Occipital lobe (tissue), 2 donors: ENCODE results near the gene HOXC10. TPM values are rescaled to one million over a fixed set of nuclear protein-coding genes. Genes with fewer than 3 reads are reported as not detected.
A peak's percentile ranks its signal among the peaks of the same experiment; 100 is the strongest.

ENCODE experiments used
- DNase-seq: peaks from one replicate; lab custom pipeline; 2025; lab: John Stamatoyannopoulos, UW
- total RNA-seq: library from RNA; depleted of rRNA; stranded (reverse); fragments of >200 nt; gene quantifications from one replicate; pipeline ENCODE4 v1.2.3, GENCODE V29; 2014

HOXC10 gene
- total RNA-seq, 1 donor from 2014 or later, result not detected

DNA sequence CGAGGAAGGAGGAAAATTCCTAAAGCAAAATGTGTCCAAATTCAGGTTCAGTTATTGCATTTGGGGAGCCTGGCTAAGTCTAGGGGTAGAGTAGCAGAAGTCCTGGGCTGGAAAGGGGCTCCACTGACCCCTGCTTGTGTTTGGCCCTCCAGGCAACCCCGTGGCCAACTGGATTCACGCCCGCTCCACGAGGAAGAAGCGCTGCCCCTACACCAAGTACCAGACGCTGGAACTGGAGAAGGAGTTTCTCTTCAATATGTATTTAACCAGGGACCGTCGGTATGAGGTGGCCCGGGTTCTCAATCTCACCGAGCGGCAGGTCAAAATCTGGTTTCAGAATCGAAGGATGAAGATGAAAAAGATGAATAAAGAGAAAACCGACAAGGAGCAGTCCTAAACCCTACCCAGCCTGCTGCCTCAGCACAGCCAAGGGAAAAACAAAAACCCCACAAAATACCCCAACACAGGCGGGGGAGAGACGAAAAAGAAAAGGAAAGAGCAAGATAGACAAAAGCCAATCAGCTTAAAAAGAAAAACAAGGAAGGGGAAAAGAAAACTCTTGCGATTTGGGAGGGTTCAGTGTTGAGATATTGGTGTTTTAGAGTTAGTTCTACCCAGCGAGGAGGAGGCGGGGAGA lies 17.4 kb downstream of the HOXC10 start:
- no peak for DNase-seq

DNA sequence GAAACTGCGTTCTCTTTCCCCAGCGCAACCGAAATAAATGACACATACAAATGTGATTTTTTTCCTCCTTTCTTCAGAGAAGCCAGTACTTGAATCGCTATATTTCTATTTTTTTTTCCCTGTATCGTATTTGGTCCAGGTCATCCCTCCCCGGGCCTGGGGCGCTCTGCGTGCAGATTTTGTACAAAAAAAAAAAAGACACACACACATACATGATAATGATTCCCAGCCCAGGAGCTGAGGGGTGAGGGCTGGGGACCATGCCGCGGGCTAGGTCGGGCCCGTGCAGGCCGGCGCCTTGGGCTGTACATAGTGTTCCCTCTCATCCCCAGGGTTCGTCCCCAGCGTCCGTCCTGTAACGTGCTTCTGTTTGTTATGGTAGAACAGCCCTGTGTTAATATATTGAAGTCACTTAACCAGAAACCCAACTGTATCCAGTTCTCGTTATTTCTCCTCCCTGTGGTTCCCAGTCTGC lies 18.0 kb downstream of the HOXC10 start:
- DNase-seq, result no peak

DNA sequence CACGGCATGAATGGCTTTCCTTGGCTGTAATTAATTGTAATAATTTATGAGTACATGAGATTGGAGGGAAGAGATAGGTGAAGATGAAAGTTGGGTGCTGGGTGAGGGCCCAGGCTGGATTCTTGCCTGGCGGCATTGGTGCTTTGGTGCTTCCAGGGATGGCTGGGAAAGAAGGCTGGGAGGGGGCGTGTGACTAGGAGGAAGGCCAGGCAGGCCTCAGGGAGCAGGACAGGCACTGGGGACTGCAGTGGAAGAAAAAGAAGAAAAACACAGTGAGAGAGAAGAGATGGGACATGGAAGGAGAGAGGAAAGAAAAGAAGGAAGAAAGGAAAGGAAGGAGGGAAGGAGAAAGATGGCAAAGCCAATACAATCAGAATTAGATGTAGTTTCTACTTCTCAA lies 18.7 kb downstream of the HOXC10 start:
- no peak for DNase-seq

DNA sequence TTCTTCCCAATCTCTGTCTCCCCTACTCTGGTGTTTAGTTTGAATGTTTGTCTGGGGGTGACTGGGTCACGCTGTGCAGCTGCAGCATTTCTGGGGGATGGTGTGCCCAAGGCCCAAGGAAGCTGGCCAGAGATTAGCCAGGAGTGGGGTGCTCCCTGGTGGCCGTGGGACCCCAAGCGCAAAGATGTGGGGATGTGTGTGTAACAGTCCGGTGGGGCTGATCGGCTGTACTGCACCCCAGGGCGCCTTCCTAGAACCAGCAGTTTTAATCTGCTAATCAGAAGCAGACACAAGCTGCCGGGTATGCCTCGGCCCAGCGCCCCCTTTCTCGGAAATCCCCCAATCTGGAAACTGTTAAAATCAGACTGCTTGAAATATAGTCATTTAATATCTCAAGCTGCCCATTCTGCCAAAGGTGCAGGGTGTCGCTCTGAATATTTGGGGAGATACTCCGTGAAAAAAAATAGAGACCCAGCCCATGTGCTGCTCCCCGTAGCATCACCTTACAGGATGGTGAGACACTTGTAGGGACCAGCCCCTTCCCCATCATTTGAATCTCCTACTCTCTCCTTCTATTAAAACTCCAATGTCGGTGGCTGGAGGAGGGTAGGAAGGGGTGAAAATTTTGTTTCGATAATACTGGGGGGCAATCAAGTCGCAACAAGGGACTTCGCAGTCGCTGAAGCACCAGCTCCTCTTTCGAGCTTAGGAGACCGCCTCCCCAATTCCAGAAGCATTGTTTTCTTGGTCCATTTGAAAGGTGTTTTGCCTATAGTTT lies 19.3 kb downstream of the HOXC10 start:
- no peak for DNase-seq

DNA sequence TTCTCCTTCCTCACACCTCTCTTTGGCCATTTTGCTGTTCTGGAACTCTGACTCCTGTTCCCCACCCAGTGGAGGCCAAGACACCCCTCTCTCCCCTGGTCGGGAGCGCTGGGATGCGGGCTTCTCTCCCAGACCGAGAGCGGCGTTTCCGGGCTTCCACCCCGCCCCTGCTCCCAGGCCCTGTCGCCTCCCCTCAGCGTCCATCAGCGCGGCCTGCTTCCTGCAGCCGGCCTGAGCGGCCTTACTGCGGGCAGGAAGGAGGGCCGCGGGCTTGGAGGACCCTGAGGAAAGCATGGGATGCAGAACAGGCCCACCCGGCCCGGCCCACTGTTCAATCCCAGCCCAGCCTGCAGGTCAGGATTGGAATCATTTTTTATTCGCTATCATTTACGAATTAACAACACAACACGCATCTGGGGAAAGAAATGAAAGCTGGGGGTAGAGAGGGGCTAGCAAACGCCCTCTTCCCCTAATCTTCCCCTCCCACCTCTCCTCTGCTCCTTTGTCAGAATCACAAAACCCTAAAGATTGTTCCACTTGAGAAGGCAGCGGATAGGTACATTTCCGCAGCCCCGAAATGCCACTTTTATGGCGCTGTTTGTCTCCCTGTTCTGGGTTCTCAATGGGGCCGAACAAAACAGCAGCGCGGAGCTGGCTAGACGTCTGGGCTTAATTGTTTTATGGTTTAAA lies 20.0 kb downstream of the HOXC10 start:
- no peak for DNase-seq

DNA sequence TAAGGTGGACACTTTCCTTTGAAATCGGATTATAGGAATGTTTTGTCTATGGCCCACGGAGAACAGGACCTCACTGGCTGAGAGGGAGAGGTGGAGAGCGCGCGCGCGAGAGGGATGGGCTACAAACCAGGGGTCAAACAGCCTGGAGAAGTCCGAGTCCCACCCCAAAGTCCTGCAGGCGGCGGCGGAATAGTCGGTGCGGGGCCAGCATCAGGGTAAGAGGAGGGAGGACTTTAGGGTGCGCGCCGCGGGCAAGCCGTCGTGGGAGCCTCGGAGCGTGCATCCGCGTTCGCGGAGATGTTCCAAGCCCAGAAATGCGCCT lies 20.5 kb downstream of the HOXC10 start:
- no peak for DNase-seq

DNA sequence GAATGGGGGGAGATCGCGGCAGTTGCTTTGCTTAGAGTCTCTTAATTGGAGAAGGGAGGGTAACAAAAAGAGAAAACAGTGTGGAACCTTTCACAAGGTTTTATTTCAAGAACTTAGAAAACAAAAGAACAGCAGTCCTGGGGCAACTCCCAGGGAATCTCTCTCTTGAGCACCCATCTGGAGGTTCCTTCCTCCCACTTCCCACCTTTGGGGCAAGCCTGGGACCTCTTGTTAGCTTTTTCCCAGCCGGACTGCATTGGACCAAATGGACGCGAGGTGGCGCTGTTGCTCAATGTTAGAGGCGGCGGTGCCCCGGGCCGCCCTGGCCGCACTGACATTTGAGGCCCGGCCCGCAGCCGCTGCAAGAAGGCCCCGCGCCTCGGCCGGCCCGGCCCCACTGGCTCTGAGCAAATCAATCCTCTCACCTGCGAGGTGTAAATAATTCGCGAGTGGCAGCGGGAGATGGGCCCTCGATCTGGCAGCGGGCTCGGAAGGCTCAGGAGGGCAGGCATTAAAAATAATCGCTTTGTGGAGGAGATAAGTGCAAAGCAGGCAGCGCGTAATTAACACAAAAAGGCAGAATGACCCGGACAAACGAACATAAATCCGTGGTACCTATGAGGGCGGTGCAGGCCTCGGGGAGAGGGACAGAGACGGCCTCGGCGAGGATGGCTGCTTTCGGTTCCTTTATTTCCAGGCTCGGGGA lies 21.1 kb downstream of the HOXC10 start:
- DNase-seq, result peak; percentile 25

DNA sequence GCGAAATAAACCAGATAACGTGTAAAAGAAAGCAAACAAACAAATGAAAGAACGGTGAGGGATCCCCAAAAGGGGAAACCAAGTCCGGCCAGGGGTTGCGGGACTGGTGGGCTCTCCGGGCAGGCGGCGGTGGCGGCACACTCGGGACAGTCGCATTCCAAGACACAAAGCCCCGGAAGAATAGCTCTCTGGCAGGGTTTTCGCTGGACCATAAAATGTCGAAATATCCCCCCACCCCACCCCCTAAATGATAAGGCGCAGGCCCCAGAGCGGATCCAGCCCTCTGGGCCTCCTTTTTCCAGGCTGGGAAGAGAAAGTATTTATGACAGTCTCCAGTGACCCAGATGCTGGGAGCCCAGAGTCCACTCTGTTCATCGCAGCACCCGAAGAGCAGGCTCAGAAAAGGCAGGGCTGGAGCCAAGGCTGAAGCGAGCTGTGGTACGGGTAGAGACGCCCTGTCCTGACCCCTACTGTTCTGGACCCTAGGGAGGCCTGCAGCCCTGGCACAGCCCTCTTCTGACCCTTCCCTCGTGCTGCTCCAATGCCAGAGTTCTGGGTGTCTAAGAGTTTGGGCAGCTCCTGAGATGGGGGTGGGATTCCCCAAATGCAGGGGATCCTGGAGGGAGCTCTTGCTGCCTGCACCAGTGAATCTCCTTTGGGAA lies 21.7 kb downstream of the HOXC10 start:
- DNase-seq, result no peak

DNA sequence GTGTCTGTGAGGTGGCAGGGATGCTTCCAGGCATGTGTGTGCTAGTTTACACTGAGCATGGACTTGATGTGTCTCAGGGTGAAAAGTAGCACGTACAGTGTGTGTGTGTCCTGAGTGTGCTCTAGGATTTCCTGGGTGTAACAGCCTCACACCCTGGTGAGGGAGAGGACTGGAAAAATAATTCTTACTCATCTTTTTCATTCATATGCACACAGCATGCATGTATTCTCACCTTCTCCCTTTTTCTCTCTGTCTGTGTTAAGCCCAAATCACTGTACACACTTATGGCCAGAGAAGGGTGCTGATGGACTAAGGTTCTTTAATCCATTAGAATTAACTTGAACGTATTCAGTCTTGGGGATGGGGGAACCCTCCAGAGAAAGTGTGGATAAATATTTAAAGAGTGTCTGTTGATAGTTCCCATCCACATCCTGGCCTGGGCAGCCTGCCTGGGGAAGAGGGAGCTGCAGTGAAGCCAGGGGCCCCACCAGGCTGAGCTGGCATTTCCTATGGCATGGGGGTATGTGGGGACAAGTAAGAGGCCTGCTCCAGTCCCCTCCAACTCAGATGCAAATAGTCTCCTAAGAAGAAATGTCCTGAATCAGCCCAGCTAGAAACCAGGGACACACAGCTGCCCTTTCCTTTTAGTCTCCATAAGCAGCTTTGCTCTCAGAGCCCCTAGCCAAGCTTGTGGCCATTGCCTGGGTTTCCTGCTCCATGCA lies 22.8 kb downstream of the HOXC10 start:
- DNase-seq, result no peak

DNA sequence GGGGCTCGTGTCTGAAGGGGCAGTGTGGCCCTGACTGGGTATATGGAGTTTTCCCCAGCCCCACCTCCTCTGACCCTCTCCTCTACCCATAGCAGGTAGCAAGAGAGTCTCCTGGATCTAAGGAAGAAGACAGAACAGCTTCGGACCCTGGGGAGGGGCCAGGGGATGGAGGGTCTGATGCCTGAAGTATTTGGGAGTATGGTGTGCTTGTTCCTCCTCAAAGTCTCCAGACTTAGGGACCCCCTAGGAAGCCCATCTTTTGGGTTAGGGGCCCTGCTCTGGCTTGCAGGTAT lies 23.3 kb downstream of the HOXC10 start:
- DNase-seq, result no peak

DNA sequence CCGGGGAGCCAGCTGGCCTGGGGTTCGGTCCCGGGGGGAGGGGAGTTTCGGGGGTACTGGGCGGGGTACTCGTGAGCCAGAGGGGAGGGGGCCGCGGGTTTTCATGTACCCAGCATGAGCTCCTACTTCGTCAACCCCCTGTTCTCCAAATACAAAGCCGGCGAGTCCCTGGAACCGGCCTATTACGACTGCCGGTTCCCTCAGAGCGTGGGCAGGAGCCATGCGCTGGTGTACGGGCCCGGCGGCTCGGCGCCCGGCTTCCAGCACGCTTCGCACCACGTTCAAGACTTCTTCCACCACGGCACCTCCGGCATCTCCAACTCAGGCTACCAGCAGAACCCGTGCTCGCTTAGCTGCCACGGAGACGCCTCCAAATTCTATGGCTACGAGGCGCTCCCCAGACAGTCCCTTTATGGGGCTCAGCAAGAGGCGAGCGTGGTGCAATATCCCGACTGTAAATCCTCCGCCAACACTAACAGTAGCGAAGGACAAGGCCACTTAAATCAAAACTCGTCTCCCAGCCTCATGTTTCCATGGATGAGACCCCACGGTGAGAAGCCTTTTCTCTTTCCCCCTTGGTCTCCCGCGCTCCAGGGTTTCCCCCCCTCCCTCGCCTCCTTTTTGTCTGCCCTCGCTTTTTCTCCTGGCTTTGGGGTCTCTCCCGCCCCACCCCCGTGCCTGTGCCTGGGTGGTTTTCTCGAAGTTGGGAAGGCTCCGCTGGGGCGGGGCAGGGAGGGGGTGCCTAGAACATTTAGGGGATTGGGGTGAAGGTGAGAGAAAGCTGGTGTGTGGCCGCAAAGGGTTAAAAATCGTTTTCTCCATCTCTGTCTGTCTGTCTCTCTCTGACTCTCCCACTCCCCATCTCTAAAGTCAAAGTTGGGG lies 24.5 kb downstream of the HOXC10 start:
- no peak for DNase-seq

DNA sequence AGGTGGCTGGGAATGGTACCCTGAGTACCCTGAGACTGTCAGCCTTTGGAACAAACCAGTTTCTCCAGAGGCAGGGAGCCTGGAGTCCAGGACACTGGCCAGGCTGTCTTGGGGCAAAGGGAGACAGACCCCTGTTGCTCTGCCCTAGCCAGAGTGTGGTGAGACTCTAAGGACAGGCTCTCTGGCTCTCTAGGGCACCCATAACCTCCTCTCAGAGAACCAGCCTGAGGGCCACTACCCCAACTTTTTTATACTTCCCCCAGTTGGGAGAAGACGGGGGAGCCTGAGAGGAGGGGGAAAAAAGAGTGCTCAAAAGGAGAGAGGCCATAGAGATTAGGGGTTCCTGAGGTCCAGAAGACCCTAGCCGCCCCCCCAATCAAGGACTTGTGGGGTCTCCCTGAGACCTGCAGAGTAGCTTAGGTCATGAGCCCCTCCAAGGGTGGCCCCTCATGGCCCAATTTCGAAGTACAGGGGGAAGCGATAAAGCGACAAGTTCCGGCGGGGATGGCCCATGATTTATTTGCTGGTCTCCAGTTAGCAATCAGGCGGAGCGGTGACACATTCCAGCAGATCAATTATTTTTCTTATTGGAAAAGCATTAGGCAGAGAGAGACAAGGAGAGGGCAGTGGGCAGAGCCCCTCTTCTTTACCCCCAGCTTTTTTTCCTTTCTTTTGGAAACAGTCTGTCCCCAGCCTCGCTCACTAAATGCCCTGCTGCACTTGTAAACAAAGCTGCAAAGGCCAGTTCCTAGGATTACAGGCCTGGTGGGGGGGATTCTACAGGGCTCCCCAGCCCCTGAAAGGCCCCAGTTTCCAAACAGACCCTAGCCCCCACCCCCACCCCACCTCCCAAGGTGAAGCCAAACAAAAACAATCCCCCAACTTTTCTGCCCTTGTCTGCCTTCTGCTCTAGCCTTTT lies 25.4 kb downstream of the HOXC10 start:
- no peak for DNase-seq

DNA sequence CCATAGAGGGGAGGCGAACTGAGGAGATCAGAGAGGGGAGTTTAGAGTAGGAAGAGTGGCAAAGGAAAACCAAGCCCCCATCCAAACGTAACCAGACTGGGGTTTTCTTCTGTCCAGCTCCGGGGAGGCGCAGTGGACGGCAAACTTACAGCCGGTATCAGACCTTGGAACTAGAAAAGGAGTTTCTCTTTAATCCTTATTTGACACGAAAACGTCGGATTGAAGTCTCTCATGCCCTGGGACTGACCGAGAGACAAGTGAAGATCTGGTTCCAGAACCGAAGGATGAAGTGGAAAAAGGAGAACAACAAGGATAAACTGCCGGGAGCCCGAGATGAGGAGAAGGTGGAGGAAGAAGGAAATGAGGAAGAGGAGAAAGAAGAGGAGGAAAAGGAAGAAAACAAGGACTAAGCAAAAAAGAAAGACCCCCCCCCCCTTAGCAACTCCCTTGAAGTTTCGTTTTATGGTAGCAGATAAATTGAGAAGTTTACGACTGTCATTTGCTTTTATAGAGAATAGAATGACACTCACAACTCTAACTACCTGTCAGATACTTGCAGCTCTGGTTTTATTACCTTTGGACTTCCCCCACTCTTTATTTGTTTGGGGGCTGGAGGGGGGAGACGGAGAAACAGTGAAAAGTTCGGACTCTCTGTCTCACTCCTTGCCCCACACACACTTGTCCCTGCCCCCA lies 26.2 kb downstream of the HOXC10 start:
- DNase-seq, result no peak

DNA sequence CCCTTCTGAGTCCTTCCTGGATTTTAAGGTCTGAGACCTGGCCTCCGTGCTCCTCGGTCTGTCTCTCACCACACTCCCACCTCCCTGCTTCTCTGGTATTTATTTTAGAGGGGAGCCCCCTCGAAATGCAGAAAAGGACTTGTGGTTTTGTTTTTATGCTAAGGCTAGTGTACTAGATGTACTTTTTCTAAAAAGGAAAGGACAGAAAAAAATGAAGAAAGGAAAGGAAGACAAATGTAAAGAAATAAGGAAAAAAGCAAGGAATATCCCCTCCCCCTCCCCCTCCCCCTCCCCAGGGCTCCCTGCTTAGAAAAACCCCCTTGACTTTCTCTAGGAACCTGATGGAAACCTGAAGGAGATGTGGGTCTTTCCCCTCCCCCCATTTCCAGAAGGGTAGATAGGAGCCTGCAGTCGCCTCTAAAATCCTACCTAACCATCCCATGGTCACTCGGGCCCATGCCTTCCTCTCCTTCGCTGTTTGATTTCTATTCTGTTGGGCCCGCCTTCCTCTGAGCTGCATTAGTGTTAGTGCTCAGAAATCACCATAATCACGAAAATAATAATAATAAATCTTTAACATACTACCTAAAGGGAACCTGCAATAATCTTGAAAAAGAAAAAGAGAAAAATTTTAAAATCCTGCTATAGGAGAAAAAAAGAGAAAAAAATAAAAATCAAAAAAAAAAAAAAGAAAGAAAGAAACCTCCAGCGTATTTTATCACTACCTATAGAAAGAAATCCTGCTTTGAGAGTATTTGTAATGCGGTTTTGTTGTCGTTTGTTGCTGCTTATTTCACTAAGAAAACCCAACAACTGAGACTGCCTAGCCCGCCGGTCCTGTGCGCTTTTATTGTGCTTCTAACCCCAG lies 27.0 kb downstream of the HOXC10 start:
- DNase-seq, result no peak

DNA sequence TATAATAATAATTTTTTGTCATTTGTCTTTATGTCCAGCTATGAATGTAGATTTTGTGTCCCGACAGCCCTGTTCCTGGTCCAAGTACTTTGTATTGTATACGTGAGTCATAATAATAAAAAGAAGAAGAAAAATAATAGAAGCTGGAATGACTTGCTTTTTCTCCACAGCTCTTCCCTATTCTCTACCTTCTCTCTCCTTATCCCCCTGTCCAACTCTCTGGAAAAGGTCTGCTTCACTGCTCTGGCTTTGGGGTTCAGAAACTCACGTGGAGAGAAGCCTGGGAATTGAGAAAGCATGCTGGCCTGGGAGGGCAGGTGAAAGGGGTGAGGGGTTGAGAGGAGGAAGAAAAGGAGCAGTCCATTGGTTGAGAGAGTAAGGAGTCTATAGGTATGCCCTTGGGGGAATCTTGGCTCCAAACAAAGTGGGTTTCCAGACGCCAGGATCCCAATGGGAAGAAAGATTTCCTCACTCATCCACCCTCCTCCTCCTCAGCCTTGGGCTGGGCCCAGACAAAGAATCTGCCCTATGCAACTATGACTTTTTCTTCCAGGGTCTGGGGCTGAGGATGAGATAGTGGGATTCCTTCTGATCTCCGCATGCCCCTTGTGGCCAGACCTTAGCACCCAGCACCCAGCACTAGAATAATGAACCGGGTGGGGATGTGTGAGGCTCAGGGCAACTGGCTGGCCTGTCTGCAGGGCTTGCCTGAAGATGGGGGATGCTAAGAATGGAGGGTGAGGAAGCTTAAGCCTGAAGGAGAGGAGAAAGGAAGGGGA lies 27.9 kb downstream of the HOXC10 start:
- no peak for DNase-seq

DNA sequence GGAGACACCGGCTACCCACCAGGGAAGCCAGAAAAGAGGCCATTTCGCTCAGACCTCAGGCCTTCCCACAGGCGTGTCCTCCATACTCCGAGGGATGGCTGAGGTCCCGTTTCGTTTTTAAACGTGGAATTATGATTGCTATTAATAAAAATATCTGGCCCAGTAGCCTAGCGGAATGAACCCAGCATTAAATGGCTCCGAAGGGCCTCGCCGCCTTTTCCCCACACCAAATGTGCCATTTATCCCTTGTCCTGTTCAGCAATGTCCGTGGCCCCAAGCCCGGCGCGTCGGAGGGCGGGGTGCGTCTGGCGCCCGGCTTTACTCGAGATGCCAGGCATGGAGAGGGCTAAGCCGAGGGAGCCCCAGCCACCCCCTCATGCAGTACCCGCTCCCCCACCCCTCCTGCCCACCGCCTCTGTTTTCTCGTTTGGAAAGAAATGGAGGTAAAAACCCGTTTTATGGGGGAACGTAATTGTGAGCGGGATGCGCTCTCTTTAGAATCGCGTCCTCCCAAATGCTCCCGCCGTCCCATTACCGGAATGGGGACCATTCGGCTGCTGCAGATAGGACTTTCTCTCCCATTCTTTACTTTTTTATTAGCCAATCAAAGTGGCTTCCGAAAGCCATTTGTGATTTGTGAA lies 29.6 kb downstream of the HOXC10 start:
- DNase-seq, result no peak
